ENCODE data around the gene KLHL35.

KLHL35 gene

DNA sequence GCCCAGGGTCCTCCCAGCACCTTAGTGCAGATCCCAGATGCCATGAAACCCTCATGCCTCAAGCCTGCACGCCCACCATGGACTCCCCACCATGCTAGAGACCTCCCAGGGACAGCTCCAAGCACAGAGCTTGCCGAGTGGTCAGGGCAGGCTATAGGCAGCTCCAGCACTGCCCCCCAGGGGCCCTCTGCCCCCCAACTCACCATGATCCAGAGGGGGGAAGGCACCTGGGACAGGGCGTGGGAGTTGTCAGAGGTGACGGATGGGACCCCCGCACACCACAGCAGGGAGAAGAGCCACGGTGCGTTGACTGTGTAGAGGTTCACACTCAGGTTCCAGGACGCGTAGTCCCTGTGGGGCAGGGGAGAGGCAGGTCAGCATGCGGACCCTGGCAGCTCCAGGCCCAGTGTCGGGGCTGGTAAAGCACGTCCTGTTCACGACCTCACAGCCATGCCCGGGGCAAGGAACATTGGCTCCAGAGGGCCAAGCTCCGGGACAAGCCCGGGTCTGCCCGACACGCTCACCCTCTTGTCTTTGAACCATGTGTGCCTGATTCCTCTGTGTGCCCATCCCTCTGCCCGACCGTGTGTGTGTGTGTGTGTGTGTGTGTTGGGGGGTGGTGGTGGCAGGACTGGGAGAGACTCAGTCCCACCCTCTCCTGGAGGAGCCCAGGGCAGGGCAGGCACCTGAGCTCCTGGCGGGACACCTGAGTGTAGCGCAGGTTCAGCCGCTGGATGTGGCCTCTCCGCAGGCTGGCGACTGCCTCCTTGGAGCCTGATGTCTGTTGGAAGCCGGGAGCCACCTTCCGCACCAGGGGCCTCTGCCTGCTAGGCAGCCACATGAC, 8.2 kb upstream of the KLHL35 start:
- no peak for ATAC-seq

DNA sequence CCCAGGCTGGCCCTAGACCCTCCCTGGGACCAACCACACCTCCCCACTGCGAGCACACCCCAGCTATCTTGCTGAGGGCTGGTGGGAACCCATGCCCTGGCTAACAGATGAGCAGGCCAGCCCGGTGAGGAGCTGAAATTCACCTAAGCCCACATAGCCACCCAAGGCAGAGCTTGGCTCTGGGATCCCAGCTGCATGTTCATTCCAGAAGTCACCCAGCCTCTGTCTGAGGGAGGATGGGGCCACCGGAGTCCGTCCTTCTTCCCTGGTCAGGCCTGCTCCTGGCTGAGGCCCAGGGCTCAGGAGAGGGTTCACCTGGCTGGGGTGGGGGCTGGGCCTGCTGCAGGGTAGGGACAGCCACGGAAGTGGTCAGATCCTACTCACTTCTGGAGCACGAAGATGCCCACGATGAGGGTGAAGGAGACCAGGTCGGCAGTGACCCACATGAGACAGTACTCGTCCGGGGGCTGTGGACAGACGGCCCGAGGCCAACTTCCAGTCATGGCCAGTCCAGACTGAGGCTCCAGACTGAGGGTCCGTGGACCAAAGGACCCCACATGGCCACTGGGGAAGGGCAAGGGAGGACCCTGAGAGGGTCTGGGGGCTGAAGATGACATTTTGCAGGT, 6.6 kb upstream of the KLHL35 start:
- no peak for ATAC-seq

- no peak for ATAC-seq
Observed at GRCh38 chr11:75439026-75439425, 6.0 kb upstream of the KLHL35 start.

DNA sequence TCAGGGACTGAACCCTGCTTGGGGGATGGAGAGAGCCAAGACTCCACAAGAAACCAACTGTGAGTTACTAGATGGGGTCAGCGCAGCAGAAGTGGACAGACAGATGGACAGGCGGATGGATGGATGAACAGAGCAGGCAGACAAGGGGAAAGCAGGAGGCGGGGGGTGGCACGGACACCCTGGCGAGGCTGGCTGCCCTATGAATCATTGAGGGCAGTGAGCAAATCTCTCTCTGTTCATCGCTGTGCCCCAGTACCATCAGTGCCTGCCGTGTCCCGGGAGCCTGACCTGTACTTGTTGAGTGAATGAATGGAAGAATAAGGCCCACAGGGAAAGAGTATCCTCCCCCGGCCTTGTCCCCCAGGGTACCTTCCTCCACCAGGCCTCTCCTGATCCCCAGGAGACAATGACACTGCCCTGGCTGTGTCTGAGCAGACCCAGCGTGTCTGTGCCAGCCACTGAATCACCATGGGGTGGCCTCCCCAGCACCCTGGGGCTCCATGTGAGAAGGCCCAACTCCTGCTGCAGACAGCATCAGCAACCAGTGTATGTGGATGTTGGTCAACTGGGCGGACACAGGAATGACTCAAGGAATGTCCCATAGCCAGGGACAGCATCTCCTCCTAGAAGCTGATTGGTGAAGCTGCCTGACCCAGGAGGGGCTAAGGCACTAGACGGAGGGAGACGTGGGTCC, 5.1 kb upstream of the KLHL35 start:
- no peak for ATAC-seq

DNA sequence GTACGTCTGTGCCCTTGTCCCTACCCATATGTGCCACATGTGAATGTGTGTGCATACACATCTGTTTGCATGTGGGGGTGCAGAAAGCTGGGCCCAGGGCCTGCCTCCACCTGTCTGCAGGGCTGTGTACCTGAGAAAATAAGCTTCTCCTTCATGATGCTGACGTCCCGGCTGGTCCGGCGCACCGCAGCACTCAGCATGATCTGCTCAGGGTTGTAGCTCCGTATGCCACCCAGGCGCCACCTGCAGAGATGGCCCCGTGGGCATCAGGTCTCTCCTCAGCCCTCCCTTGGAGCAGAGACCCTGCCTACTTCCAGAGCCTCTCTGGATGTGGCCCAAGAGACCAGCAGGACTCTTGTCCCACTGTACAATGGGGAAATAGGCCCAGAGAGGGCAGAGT, 3.8 kb upstream of the KLHL35 start:
- ATAC-seq: no peak

GRCh38 chr11:75435571-75435925, 2.5 kb upstream of the KLHL35 start:
- no peak for ATAC-seq

DNA sequence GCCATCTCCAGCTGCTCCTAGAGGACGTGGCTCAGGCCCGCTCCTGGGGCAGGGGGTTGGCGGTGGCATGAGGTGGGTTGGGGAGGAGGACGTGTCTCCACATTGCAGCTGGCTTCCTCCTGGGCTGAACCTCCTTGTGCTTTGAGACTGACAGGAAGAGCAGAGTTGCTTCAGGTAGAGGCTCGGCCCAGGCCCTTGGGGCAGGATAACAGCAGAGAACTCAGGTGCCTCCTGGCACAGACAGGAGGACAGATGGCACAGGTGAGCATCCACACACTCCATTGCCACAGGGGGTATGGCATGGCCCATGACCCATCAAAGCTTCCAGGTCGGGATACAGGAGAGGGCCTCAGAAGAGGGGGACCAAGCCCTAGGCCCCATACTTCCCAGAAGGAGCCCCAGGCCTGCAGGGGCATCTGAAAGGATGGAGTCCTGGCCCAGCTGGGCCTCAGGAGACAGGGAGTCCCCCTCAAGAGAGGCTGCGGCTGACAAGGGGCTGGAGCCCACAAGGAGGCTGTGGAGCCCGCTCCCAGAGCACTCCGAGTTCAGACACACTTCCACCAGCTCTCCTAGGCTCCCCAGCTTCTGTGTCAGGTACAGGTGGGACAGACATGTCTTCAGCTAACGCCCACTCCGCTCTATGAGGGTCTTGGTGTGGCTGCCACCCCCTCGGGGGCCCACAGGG, 2.0 kb upstream of the KLHL35 start:
- no peak for ATAC-seq

DNA sequence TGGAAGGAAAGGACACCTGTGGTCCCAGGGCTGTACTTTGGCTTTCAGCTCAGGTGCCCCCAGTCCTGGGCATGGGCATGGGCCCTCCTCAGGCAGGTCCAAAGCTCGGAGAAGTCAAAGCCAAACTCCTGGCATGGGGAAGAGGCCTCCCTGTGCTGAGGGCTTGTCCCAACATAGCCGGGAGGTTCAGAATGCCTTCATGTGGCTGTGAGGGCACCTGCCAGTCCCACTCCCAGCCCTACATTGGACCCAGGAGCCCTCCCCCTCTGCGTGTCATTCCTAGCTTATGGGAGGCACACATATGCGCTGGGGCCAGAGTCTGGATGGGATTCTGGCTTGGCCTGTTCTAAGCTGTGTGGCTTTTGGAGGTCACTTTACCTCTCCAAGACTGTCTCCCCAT, 1.0 kb upstream of the KLHL35 start:
- no peak for ATAC-seq

- ATAC-seq: no peak
Observed at GRCh38 chr11:75433443-75433842, 440 bp upstream of the KLHL35 start.

DNA sequence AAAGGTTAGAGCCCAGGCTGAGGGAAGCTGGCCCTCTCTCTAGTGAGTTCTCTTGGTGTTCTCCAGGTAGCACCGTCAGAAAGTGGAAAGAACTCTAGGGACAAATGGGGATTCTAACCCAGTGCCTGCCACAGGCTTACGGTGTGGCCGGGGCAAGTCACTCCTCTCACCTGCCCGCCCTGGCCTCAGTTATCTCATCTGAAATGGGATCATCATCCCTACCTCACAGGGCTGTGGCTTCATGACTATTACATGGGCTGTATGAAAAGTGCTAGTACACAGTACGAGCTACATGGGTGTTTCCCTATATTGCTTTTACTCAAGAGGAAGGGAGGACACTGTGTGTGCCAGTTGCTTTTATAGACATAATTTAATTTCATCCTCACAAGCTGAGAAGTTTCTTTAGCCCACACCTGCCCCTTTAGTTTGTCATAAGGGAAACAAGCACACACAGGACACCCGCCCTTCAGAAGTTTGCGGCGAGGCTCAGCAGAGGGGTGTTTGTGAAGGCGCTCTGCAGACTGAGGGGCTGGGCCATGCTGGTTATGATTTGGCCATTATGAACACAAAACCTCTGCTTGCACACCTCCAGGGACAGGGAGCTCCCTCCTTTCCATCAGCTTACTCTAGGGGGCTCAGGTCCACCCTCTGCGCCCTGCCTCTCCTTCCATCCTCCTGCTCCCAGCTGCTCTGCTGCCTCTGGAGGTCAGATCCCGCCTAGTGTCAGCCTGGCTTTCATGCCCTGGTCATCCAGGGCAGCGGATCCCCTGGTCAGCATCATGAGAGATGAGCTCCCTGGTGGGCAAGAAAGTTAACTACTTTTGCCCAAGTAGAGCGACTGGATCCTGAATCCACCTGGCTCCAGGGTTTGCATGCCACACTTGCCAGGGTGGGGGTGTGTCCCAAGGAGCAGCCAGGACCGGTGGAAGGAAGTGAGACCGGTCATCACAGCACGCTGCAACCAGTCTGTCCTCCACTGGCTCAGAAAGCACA, 1.2 kb downstream of the KLHL35 start:
- ATAC-seq: no peak

DNA sequence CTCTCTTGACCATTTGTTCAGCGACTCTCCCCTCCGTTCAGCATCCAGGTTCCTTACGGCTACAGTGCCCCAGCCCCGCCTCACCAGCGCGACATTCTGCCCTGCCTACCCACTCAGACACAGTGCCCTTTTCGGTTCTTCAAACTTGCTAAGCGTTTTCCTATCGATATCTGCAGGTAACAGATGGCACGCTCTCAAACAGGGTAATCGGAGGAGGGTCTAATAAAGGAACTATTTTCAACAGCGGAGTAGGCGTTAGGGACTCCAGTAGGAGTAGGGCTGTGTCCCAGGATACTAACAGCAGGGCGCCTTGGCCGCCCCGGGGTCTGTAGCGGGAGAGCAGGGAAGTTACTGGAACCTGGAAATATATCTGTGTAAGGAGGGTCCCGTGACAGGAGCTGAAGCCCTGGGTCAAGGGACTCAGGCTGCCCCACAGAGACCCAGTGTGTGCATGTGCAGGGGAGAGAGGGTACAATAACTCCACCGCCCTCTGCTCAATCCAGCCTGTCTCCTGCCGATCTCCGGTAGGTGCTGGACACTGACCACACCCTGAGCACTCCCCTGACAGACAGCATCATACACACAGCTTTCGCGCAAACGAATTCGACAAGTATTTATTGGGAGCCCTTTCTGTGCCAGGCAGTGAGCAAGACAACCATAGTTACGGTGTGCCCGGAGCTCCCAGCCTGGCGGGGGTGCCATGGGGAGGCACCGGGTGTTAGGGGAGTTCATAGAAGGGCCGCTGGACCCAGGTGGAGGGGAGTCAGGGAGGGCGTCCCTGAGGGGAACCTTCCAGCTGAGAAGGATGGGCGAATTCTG, 2.1 kb downstream of the KLHL35 start:
- no peak for ATAC-seq

DNA sequence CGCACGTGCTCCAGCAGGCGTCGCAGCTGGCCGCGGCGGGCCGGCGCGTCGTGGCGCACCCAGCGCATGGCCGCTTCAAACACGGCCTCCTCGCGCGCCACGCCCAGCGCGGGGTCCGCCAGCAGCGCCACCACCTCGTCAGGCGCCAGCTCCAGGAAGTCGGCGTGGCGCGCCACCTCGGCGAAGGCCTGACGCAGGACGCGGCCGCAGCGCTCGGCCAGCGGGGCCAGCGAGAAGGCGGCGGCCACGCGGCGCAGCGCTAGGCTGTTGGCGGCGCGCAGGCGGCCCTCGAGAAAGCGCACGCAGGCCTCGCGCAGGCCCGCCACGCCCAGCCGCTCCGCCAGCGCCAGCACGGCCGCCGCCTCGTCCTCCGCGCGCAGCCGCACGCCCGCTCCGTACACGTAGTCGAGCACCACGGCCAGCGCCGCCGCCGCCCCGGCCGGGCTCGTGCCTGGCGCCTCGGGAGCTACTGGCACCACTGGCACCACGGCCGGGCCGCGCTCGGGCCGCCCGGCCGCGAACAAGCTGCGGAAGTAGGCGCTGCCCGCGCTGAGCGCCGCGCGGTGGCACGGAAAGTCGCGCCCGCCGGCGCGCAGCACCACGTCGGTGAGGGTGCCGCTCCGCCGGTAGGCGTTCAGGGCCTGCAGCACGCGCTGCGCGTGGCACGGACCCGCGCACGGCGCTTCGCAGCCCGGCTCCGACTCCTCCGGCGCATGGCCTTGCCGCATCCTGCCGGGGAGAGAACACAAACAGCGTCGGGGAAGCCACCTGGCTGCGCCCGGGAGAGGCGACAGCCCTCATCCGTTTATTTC, 2.9 kb downstream of the KLHL35 start:
- peak; percentile 63 to 74 for ATAC-seq

DNA sequence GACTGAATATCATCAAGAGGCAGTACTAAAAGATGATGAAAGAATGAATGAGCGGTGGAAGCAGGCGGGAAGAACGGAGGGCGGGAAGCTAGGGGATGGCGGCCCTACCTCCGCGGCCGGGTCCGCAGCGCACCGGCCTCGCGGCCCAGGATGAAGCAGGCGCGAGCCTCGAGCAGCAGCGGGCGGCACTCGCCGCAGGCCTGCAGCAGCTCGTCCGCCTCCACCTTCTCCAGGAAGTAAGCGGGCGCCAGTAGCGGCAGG, 3.4 kb downstream of the KLHL35 start:
- no peak for ATAC-seq

- ATAC-seq: no peak
Observed at GRCh38 chr11:75428989-75429640, 3.9 kb downstream of the KLHL35 start.

- ATAC-seq: peak; percentile 58 to 81
Observed at GRCh38 chr11:75428281-75428724, 4.7 kb downstream of the KLHL35 start.

- ATAC-seq: no peak
Observed at GRCh38 chr11:75427181-75427580, 5.8 kb downstream of the KLHL35 start.

DNA sequence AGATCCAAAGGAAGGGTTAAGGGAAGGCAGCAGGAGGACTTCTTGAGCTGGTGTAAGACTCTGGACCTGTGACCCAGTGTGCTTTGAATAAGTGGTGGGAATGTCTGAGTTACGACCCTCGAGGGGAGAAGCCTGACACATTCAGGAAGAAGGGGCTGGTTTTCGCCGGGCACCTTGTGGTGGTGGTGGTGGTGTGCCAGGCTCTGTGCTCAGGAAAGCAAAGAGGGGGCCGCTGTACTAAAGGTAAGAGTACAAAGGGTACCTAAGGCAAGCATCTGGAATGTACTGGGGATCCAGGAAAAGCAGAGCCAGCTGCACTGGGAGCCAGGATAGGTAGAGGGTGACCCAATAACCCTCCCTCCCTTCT, 6.3 kb downstream of the KLHL35 start:
- ATAC-seq: no peak

DNA sequence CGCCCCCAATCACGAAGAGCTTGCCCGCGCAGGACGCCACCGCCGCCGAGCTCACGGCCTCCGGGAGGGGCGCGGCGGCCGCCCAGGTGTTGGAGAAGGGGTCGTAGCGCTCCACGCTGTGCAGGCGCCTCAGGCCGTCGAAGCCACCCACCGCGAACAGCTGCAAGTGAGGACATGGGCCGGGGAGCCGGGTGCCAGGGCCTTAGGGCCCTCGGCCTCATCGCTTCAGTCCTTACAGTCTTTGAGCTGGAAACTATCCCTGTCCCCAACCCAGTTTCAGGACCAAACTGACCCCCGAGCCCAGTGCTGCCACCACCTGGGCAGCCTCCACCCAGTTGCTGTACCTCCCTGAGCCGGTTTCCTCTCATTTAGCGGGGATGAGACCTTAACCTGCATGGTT, 7.6 kb downstream of the KLHL35 start:
- ATAC-seq: no peak

GRCh38 chr11:75424396-75424795, 8.6 kb downstream of the KLHL35 start:
- no peak for ATAC-seq

DNA sequence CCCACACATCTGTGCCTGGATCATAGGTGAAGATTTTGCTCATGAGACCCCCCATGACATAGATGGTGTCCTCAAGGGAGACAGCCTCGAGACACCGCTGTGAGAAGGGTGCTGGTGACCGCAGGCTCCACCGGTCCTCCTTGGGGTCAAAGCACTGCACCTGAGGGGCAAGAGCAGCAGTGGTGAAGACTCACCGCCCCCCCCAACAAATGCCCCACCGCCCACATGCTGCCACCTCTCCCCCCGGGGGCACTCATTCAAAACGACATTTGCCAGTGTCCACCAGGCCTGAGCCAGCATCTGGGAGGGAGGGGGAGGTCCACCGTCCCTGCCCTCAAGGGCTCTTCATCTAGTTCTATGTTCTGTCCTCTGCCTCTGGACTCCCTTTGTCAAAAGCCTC, 9.3 kb downstream of the KLHL35 start:
- no peak for ATAC-seq

Data from activated CD4-positive, CD25-positive, alpha-beta regulatory T cell treated with anti-CD3 and anti-CD28 coated beads, Interleukin-2, amount 50 U/mL, for 24 hours (primary cell).